H9 (cell line): ENCODE results near the gene CAMTA1. TPM values are rescaled to one million over a fixed set of nuclear protein-coding genes. Genes with fewer than 3 reads are reported as not detected.

Experiments used
- DNase-seq: peaks from one replicate; pipeline ENCODE4 v3.0.0-alpha.2; 2017
- H2AFZ ChIP-seq: one replicate; pipeline ENCODE4 v1.6.1; 2013; ENCODE audit warnings: mild to moderate bottlenecking, low read length, control low read depth, moderate library complexity
- H2AK5ac ChIP-seq: 2 replicates; pipeline ENCODE4 v1.6.1; 2013; ENCODE audit warnings: low read length, control low read depth, mixed read lengths; ENCODE audit not compliant: insufficient read length
- H2BK120ac ChIP-seq: one replicate; pipeline ENCODE4 v1.6.1; 2013; ENCODE audit warnings: low read depth, mild to moderate bottlenecking, low read length, control low read depth, inconsistent platforms; ENCODE audit not compliant: poor library complexity, severe bottlenecking
- H2BK12ac ChIP-seq: 2 replicates; pipeline ENCODE4 v1.6.1; 2013; ENCODE audit warnings: low read length, control low read depth, mixed read lengths, low read depth; ENCODE audit not compliant: insufficient read length
- H2BK15ac ChIP-seq: 2 replicates; pipeline ENCODE4 v1.6.1; 2013; ENCODE audit warnings: low read depth, low read length, control low read depth
- H2BK20ac ChIP-seq: one replicate; pipeline ENCODE4 v1.6.1; 2013; ENCODE audit warnings: low read depth, mild to moderate bottlenecking, low read length, control low read depth, inconsistent platforms; ENCODE audit not compliant: poor library complexity, severe bottlenecking
- H2BK5ac ChIP-seq: 2 replicates; pipeline ENCODE4 v1.6.1; 2013; ENCODE audit warnings: low read length, control low read depth, mixed read lengths; ENCODE audit not compliant: insufficient read length
- H3K14ac ChIP-seq: 2 replicates; pipeline ENCODE4 v1.6.1; 2013; ENCODE audit warnings: low read length, control low read depth; ENCODE audit not compliant: insufficient read depth
- H3K18ac ChIP-seq: 2 replicates; pipeline ENCODE4 v1.6.1; 2013; ENCODE audit warnings: low read depth, mild to moderate bottlenecking, mixed read lengths, low read length, control low read depth; ENCODE audit not compliant: insufficient read length
- H3K23ac ChIP-seq: 2 replicates; pipeline ENCODE4 v1.6.1; 2013; ENCODE audit warnings: low read length, control low read depth, mixed read lengths, low read depth; ENCODE audit not compliant: insufficient read length
- H3K23me2 ChIP-seq: 2 replicates; pipeline ENCODE4 v1.6.1; 2013; ENCODE audit warnings: low read depth, mild to moderate bottlenecking, mixed read lengths, low read length, control low read depth; ENCODE audit not compliant: insufficient read length, poor library complexity, severe bottlenecking
- H3K27ac ChIP-seq: 2 replicates; pipeline ENCODE4 v1.5.1; 2013; ENCODE audit warnings: low read length, control low read depth, mixed read lengths, low read depth; ENCODE audit not compliant: insufficient read length
- H3K27me3 ChIP-seq: 2 replicates; pipeline ENCODE4 v1.6.1; 2013; ENCODE audit warnings: low read length, control low read depth, inconsistent platforms; ENCODE audit not compliant: insufficient read depth
- H3K4ac ChIP-seq: 2 replicates; pipeline ENCODE4 v1.6.1; 2013; ENCODE audit warnings: low read depth, mild to moderate bottlenecking, control low read depth, inconsistent platforms, low read length, moderate library complexity
- H3K4me1 ChIP-seq: 2 replicates; pipeline ENCODE4 v1.6.1; 2013; ENCODE audit warnings: low read length, control low read depth, inconsistent platforms; ENCODE audit not compliant: insufficient read depth
- H3K4me2 ChIP-seq: 2 replicates; pipeline ENCODE4 v1.6.1; 2013; ENCODE audit warnings: low read length, control low read depth, mixed read lengths; ENCODE audit not compliant: insufficient read length, insufficient read depth
- H3K56ac ChIP-seq: 2 replicates; pipeline ENCODE4 v1.6.1; 2013; ENCODE audit warnings: low read depth, mild to moderate bottlenecking, mixed read lengths, low read length, control low read depth; ENCODE audit not compliant: insufficient read length
- H3K79me1 ChIP-seq: 2 replicates; pipeline ENCODE4 v1.6.1; 2013; ENCODE audit warnings: low read depth, mild to moderate bottlenecking, moderate library complexity, low read length, control low read depth, inconsistent platforms; ENCODE audit not compliant: insufficient read depth, poor library complexity, severe bottlenecking
- H3K79me2 ChIP-seq: 2 replicates; pipeline ENCODE4 v1.6.1; 2013; ENCODE audit warnings: low read length, control low read depth, inconsistent platforms; ENCODE audit not compliant: insufficient read depth
- H3K9ac ChIP-seq: 2 replicates; pipeline ENCODE4 v1.6.1; 2013; ENCODE audit warnings: low read length, control low read depth, mixed read lengths; ENCODE audit not compliant: insufficient read length; ENCODE audit errors: extremely low read depth
- H3K9me3 ChIP-seq: one replicate; pipeline ENCODE4 v1.6.1; 2013; ENCODE audit warnings: low read depth, low read length, inconsistent platforms; ENCODE audit not compliant: control insufficient read depth
- H3T11ph ChIP-seq: one replicate; pipeline ENCODE4 v1.6.1; 2013; ENCODE audit warnings: mild to moderate bottlenecking, low read length, control low read depth, inconsistent platforms
- H4K20me1 ChIP-seq: one replicate; pipeline ENCODE4 v1.6.1; 2013; ENCODE audit not compliant: control insufficient read depth, insufficient read length, insufficient read depth
- H4K5ac ChIP-seq: 2 replicates; pipeline ENCODE4 v1.6.1; 2013; ENCODE audit warnings: low read depth, mild to moderate bottlenecking, mixed read lengths, low read length, control low read depth; ENCODE audit not compliant: insufficient read length
- H4K8ac ChIP-seq: replicated peaks from 2 replicates; pipeline ENCODE4 v1.6.1; 2013; ENCODE audit warnings: low read length, control low read depth, mixed read lengths, low read depth; ENCODE audit not compliant: insufficient read length
- H4K91ac ChIP-seq: 2 replicates; pipeline ENCODE4 v1.6.1; 2013; ENCODE audit warnings: low read depth, mild to moderate bottlenecking, moderate library complexity, mixed read lengths, low read length, control low read depth; ENCODE audit not compliant: insufficient read length
- H3K27ac Mint-ChIP-seq, 3 experiments: 2 replicates in 2 of 3; 3 replicates in 1 of 3; pipeline ENCODE4 v1.8.0; 2020 to 2021; ENCODE audit warnings: mixed read lengths in 3 of 3, mild to moderate bottlenecking in 1 of 3, moderate library complexity in 1 of 3
- H3K27me3 Mint-ChIP-seq: 2 replicates; pipeline ENCODE4 v1.8.0; 2021; ENCODE audit warnings: low read depth, mild to moderate bottlenecking, moderate library complexity, mixed read lengths
- H3K36me3 Mint-ChIP-seq, 3 experiments: 2 replicates in 2 of 3; 3 replicates in 1 of 3; pipeline ENCODE4 v1.8.0; 2020 to 2021; ENCODE audit warnings: low read depth in 3 of 3, mixed read lengths in 3 of 3; ENCODE audit not compliant: insufficient read depth in 1 of 3
- H3K4me1 Mint-ChIP-seq, 2 experiments: 2 replicates each; pipeline ENCODE4 v1.8.0; 2020; ENCODE audit warnings: mixed read lengths in 2 of 2
- H3K4me3 Mint-ChIP-seq, 2 experiments: 2 replicates in 1 of 2; 3 replicates in 1 of 2; pipeline ENCODE4 v1.8.0; 2020 to 2021; ENCODE audit warnings: mild to moderate bottlenecking in 2 of 2, mixed read lengths in 2 of 2, moderate library complexity in 1 of 2
- H3K9me3 Mint-ChIP-seq, 2 experiments: 2 replicates in 1 of 2; 3 replicates in 1 of 2; pipeline ENCODE4 v1.8.0; 2020; ENCODE audit warnings: mild to moderate bottlenecking in 2 of 2, mixed read lengths in 2 of 2, moderate library complexity in 1 of 2
- CTCF ChIP-seq: fragments of 200-600 bp; sonication (generic); conservative IDR thresholded peaks from 3 replicates; pipeline ENCODE4 v1.8.0; 2021; ENCODE audit warnings: antibody characterized with exemption, mild to moderate bottlenecking
- WGBS: extraction: QIAGEN DNeasy Blood & Tissue Kit; methylation state at CpG from one replicate; pipeline ENCODE4 v1.1.7; 2013; ENCODE audit warnings: missing lambda C conversion rate, low lambda C conversion rate, mixed read lengths; ENCODE audit not compliant: insufficient read length; ENCODE audit errors: extremely low coverage; 5-methylcytosine and 5-hydroxymethylcytosine counted together
- total RNA-seq: library from RNA; stranded (reverse); gene quantifications from 2 replicates; pipeline ENCODE4 v1.2.1, GENCODE V29; 2021

The CAMTA1 gene
- total RNA-seq, 1 experiment from 2014 or later = 115 TPM

GRCh38 chr1:7185721-7186120, 400.5 kb downstream of the CAMTA1 start:
- H3K36me3 Mint-ChIP-seq = no peaks in the 10 kb centered on the region
- no peak overlapping the region for H2BK15ac ChIP-seq
- H3K27ac Mint-ChIP-seq = no peak overlapping the region
- no peak overlapping the region for H2BK12ac ChIP-seq
- H4K91ac ChIP-seq = no peak overlapping the region
- no peak overlapping the region for H2BK20ac ChIP-seq
- H3K4me1 ChIP-seq = no peaks in the 10 kb centered on the region
- H3K27me3 Mint-ChIP-seq = peaks cover 8% of the 10 kb centered on the region
- no peak for DNase-seq
- no peaks in the 10 kb centered on the region for H3K9me3 ChIP-seq
- no peak overlapping the region for H3T11ph ChIP-seq
- H3K18ac ChIP-seq = no peak overlapping the region
- no peak overlapping the region for H3K23ac ChIP-seq
- H4K8ac ChIP-seq = no peak overlapping the region
- H3K27ac ChIP-seq = no peak overlapping the region
- H3K4ac ChIP-seq = no peak overlapping the region
- no CpG with 5 or more reads among the region's 8 CpGs for WGBS
- H4K20me1 ChIP-seq = no peaks in the 10 kb centered on the region
- H4K5ac ChIP-seq = no peak overlapping the region
- no peak overlapping the region for H3K4me3 Mint-ChIP-seq
- no peak overlapping the region for H3K4me2 ChIP-seq
- H3K56ac ChIP-seq = no peak overlapping the region
- no peak overlapping the region for H2AFZ ChIP-seq
- no peak overlapping the region for H2AK5ac ChIP-seq
- H3K14ac ChIP-seq = no peak overlapping the region
- H3K27me3 ChIP-seq = no peaks in the 10 kb centered on the region
- 0 out of 5 replicates have a peak, but pooled peaks cover 0 to 2% of the 10 kb centered on the region in 2 experiments for H3K9me3 Mint-ChIP-seq
- no peak for TF ChIP-seq CTCF
- no peaks in the 10 kb centered on the region for H3K79me2 ChIP-seq
- no peak overlapping the region for H2BK120ac ChIP-seq
- H2BK5ac ChIP-seq = no peak overlapping the region
- H3K79me1 ChIP-seq = no peaks in the 10 kb centered on the region
- H3K23me2 ChIP-seq = no peaks in the 10 kb centered on the region
- peaks cover 4 to 5% of the 10 kb centered on the region in 2 experiments for H3K4me1 Mint-ChIP-seq
- no peak overlapping the region for H3K9ac ChIP-seq
